GM12872 (cell line): ENCODE data around the gene TGFB1I1.

Experiments
- CTCF ChIP-seq: IDR thresholded peaks from 3 replicates; pipeline ENCODE4 v1.5.1; 2011; ENCODE audit warnings: low read depth, mild to moderate bottlenecking, low read length, moderate library complexity; ENCODE audit not compliant: insufficient read depth

TGFB1I1 gene

GRCh38 chr16:31471875-31472708 lies at the start of gene TGFB1I1:
TGFB1I1 (plus strand) TSS chr16:31472152; CDS start chr16:31472189, 37 bp downstream.
- TF ChIP-seq CTCF, result no peak

- no peak for TF ChIP-seq CTCF
Measured at GRCh38 chr16:31423241-31423640, 48.7 kb upstream of the TGFB1I1 start.

GRCh38 chr16:31423801-31424200 lies 48.2 kb upstream of the TGFB1I1 start:
- no peak for TF ChIP-seq CTCF

- TF ChIP-seq CTCF, result no peak
Measured at GRCh38 chr16:31427441-31428278, 44.3 kb upstream of the TGFB1I1 start.

- TF ChIP-seq CTCF, result no peak
Measured at GRCh38 chr16:31428279-31428597, 43.7 kb upstream of the TGFB1I1 start, which contains the start of gene COX6A2. COX6A2 (minus strand) TSS chr16:31428360; CDS start chr16:31428325, 35 bp downstream.

GRCh38 chr16:31428638-31429247 lies 43.2 kb upstream of the TGFB1I1 start:
- TF ChIP-seq CTCF, result no peak

GRCh38 chr16:31429314-31429713 lies 42.6 kb upstream of the TGFB1I1 start:
- TF ChIP-seq CTCF, result no peak
